GM21723 (cell line): ENCODE data around the gene SELENOO.

ENCODE experiments used
- ATAC-seq: cut with Tn5 transposase; IDR thresholded peaks from one replicate; pipeline ENCODE4 v1.9.1; 2021; ENCODE audit warnings: mild to moderate bottlenecking, moderate library complexity; ENCODE audit not compliant: unreplicated experiment

SELENOO gene

DNA sequence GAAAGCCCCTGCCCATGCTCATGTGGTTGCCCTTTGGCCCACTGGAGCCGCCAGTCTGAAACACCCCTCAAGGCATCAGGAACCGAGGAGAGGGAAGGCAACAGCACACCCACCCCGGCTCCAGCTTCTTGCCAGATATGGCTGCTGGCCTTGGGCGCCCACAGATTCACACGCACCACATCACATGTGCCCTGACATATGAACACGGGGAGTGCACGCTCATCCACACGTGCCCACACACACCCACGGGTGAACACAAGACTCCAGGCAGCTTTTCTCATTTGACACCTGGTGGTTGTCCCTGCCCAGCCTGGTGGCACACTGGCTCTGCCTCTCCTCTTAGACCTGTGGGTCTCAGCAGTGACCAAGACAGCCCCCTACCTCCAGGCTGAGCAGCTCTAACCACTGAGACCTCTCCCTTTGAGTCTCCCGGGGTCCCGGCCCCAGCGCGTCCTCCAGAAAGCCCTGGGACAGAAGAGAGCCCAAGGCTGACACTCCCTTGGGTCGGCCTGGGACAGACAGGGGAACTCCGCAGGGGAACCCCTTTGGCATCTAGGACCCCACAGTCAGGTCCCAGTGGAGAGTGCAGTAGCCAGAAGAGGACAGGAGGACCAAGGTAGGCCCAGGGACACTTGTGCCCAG lies 63.4 kb downstream of the SELENOO start:
- ATAC-seq, result no peak

DNA sequence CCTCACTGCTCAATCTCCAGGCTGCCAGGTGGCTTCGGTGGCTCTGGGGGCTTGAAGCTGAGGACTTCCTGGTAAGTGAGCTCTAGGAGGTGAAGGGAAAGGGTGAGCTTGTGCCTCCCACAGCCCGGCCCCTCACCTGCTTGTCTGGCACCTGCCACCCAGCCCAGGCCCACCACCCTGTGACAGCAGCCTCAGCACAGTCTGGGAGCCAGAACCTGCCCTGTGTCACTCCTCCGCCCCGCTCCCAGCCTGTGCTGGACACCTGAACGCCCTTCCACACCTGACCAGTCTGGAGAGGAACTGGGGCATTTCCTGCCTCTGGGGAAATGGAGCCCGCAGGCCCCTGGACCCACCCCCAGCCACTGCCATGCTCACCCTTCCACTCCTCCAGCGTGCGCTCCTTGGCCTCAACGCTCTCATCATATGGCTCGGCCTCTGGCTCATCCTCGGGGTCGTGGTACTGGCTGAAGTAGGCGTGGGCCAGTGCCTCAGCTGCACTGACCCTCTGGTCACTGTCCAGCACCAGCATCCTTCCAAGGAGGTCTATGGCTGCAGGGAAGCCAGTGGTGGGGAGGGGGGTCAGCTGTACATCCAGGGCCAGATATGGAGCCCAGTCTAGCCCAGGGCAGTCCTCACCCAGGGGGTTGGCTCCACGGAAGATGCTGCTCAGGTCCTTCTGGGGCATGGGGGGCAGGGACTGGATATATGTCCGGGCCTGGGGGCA lies 64.3 kb downstream of the SELENOO start:
- no peak for ATAC-seq

- ATAC-seq, result no peak
Observed at GRCh38 chr22:50266994-50267393, 66.2 kb downstream of the SELENOO start.
